Testis (tissue), 2 donors: ENCODE results near the gene SPG7.

Experiments
- CTCF ChIP-seq, 3 experiments: fragments of 450-650 bp in 2 of 3; fragments of 200-600 bp in 1 of 3; sonication (generic) in 1 of 3; IDR thresholded peaks; one replicate each; pipeline ENCODE4 v1.5.1; 2016 to 2019; ENCODE audit warnings: antibody characterized with exemption in 3 of 3, mild to moderate bottlenecking in 2 of 3, moderate library complexity in 1 of 3
- POLR2A ChIP-seq: fragments of 450-650 bp; IDR thresholded peaks from one replicate; pipeline ENCODE4 v1.6.1; 2017; ENCODE audit warnings: antibody characterized with exemption, mild to moderate bottlenecking, moderate library complexity

DNA sequence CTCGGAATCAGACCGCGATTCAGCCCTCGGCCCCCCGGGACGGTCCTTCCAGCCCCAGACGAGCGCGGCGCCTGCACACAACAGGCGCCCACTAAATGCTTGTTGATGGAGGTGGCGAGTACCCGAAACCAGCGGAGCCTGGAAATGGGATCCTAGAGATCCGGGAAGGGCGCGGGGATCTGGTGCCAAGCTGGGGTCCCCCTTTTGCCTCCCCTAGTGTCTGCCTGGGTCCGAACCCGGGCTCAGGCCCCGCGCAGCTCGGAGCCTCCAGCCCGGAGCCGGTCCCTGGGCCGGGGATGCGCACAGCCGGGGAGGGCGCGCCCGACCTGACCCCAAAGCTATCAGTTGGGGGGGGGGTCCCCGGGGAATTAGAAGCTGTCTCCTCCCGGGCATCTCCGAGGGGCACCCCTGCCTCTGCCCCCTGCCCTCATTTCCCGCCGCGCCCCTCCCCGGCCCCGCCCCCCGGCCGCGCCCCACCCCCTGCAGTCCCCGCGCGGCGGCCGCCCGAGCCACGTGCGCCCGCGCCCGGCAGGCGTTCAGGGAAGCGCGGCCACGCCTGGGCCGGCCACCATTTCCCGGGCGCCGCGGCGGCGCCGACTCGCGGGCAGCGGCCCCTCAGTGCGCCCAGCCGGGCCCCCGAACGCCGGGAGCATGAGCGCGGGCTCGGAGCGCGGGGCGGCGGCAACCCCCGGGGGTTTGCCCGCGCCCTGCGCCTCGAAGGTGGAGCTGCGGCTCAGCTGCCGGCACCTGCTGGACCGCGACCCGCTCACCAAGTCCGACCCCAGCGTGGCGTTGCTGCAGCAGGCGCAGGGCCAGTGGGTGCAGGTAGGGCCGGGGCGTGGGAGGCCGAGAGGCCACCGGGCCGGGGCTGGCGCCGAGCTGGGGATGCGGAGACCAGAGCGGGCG is 67.3 kb downstream of the SPG7 start, which contains the start of gene CPNE7:
- TF ChIP-seq CTCF (IDR thresholded peaks at IDR 0.05) (no peak), POLR2A (no peak)
